PC-9 (cell line): ENCODE results near the gene ERC2.

Experiments
- EZH2 ChIP-seq: fragments of 200-600 bp; sonication (generic); IDR thresholded peaks from 2 replicates; pipeline ENCODE4 v1.8.0; 2017; ENCODE audit warnings: antibody characterized with exemption, low read depth
- TF ChIP-seq, protein P1 (sequence below): fragments of 200-600 bp; sonication (generic); conservative IDR thresholded peaks from 2 replicates; pipeline ENCODE4 v1.6.1; 2017; ENCODE audit warnings: mixed run types, antibody characterized with exemption, mild to moderate bottlenecking, moderate library complexity

DNA sequence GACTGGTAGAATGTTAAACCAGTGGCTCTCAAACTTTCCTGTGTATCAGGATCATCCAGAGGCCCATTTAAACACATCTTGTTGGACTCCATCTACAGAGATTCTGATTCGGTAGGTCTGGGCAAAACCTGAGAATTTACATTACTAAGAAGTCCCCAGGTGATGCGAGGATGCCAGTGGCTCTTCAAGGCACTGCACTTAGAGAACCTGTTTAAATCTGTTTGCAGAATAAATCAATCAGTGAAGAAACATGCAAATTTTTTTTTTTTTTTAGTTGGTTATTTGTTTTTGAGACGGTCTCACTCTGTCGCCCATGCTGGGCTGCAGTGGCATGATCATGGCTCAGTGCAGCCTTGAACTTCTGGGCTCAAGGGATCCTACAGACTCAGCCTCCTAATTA is 863.4 kb downstream of the ERC2 start:
- no peak for TF ChIP-seq EZH2
- TF ChIP-seq, protein P1, sequence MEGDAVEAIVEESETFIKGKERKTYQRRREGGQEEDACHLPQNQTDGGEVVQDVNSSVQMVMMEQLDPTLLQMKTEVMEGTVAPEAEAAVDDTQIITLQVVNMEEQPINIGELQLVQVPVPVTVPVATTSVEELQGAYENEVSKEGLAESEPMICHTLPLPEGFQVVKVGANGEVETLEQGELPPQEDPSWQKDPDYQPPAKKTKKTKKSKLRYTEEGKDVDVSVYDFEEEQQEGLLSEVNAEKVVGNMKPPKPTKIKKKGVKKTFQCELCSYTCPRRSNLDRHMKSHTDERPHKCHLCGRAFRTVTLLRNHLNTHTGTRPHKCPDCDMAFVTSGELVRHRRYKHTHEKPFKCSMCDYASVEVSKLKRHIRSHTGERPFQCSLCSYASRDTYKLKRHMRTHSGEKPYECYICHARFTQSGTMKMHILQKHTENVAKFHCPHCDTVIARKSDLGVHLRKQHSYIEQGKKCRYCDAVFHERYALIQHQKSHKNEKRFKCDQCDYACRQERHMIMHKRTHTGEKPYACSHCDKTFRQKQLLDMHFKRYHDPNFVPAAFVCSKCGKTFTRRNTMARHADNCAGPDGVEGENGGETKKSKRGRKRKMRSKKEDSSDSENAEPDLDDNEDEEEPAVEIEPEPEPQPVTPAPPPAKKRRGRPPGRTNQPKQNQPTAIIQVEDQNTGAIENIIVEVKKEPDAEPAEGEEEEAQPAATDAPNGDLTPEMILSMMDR = no peak
